GM19438 (cell line): ENCODE data around the gene C7orf33.

Experiments
- ATAC-seq: cut with Tn5 transposase; IDR thresholded peaks from one replicate; pipeline ENCODE4 v1.9.1; 2021; ENCODE audit warnings: low read depth; ENCODE audit not compliant: unreplicated experiment

Gene C7orf33

GRCh38 chr7:148624735-148625134 is 34.2 kb downstream of the C7orf33 start:
- ATAC-seq, result no peak

DNA sequence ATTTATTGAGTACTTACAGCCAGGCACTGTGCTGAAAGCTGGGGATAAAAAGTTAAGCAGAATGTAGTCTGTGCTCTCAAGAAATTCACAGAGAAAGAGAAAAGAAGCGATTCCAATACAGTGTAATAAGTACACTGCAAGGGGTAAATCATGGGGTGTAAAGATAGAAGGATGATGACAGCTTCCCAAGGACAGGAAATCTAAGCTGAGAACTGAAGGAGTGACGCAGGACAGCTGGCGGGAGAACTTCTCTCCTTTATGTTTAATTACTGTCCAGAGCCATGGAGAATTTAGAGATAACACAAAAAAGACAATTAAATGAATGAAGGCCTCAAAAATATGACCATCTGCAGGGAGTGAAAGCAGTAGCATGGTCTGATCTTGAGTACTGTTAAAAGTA is 34.8 kb downstream of the C7orf33 start:
- no peak for ATAC-seq

- ATAC-seq, result no peak
Measured at GRCh38 chr7:148626828-148627227, 36.3 kb downstream of the C7orf33 start.

DNA sequence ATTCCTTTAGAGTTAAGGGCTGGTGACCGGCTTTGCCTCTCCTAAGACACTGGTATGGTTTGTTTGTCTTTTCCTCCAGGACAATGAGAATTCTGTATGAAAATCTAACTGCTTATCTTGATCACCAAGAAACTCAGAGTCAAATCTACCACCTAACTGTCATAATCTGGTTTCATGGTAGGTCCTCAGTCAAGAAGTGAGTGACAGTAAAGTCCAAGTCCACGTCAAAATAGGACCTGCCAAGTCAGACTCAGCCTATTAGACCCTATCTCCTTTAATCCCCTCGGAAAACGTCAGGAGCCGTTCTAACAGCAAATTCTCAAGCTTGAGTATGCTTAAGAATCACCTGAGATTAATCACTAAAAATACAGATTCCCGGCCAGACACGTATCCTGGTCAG is 37.4 kb downstream of the C7orf33 start:
- no peak for ATAC-seq

- ATAC-seq, result no peak
Measured at GRCh38 chr7:148630078-148630477, 39.5 kb downstream of the C7orf33 start.

GRCh38 chr7:148633761-148634160 is 43.2 kb downstream of the C7orf33 start:
- no peak for ATAC-seq

DNA sequence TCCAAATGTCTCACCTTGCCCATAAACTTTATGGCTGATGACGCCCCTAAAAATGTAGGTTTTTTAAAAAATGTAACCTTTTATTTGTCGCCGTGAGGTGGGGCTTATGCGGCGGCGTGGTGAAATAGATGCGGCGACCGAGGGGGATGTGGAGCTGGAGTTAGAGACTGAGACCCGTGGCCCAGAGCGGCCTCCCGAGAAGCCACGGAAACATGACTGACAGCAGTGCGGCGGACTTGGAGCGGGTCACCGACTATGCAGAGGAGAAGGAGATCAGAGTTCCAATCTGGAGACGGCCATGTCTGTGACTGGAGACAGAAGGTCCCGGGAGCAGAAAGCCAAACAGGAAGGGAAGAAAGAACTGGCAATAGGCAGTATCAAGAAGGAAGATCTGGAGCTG is 46.5 kb downstream of the C7orf33 start:
- ATAC-seq, result no peak

DNA sequence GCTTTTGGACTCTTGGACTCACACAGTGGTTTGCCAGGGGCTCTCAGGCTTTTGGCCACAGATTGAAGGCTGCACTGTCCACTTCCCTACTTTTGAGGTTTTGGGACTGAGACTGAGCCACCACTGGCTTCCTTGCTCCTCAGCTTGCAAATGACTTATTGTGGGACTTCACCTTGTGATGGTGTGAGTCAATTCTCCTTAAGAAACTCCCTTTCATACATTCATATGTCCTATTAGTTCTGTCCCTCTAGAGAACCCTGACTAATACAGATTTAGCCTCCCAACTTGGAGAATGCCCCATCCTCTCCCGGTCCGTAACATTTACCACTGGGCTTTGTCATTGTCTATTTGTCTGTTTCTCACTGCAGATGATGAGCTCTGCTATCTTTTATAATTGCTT is 55.3 kb downstream of the C7orf33 start:
- ATAC-seq, result no peak

DNA sequence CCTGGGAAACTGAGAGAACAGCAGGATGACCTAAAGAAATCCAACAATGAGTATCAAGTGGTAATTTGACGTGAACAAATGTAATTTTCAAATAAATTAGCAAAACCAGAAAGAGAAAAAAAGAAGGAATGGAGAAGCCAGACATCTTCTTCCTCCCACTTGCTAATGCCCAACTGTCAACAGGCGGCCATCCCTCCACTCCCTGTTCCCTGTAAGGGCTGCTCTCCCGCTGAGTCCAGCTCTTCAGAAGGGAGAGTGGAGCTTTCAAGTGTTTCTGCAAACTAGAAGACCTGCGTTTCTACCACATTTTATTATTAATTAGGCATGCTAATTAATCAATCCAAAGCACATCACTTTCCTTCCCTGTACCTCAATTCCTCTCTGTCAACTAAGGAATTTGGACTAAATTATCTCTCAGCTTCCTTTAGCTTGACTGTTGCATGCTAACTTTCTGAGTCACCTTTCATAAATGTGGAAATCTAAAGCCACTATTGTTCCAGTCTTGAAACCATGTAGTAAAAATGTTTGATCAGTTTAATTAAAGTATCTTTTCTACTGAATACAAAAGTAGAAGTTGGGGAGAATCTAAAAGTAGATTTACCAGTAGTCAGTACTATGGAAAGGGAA is 59.8 kb downstream of the C7orf33 start:
- no peak for ATAC-seq

- no peak for ATAC-seq
Measured at GRCh38 chr7:148652773-148653172, 62.2 kb downstream of the C7orf33 start.

DNA sequence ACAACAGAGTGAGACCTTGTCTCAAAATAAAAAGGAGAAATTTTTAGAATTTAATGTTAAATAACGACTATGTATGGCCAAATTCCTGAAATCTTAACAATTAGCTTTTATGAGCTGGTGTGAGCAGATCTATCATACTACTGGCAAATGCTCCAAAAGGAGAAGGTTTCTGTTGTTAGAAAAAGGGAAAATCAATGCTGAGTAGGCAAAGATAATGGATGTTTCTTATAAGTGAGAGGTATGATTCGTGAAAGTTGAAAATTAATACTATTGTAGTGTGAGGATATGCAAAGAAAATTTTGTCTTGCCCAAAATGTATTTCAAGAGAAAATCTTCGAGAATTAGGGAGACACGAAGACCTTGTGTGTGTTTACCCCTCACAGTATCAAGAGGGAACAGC is 67.4 kb downstream of the C7orf33 start:
- ATAC-seq, result no peak

GRCh38 chr7:148661471-148661870 is 70.9 kb downstream of the C7orf33 start:
- ATAC-seq, result no peak

DNA sequence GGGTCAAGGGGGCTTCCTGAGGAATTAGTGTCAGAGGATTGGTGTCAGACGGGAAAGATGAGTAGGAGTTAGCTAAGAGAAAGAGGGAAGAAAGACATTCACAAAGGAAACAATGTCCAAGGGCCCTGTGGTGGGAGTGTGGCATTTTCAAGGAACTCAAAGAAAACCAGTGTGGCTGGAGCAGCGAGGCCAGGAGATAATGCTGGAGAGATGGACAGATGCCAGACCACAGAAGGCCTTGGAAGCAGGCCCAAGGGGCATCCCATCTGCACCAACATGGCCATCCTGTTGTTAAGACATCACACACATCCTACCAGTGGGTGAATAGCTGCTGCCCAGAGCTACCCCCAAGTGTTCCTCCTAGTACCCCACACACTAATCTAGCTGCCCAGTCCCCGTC is 72.1 kb downstream of the C7orf33 start:
- ATAC-seq, result no peak

DNA sequence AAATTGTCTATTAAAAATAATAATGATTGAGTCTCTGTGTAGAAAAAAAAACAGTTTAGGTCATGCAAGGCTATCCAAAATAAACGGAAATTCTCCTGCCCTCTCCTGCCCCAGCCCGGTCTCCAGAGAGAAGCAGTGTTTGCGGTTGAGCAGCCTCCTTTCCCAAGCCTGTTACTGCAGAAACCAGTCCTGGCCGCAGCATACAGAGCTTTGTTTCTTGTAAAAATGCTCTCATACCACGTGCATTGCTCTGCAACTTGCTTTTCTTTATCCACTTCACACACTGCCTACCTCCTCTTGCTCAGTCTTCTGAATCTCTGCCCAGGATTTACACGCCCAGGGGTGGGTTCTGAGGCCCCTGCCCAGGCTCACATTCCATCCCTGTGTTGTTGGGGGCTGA is 73.8 kb downstream of the C7orf33 start:
- ATAC-seq, result no peak

DNA sequence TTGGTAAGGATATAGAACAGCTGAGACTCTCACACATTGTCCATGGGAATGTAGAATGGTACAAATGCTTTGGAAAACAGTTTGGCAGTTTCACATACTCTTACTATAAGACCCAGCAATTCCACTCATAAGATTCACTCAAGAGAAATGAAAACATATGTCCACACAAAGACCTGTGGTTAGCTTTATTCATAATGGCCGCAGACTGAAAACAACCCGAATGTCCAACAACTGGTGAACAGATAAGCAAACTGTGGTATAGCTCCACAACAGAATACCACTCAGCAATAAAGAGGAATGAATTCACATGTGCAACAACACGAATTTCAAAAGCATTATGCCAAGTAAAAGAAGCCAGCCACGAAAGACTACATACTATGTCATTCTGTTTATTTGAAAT is 74.7 kb downstream of the C7orf33 start:
- ATAC-seq, result no peak
